HG03045 (cell line): Measurements from ENCODE around the gene COL8A2.

Experiments
- ATAC-seq: cut with Tn5 transposase; IDR thresholded peaks from one replicate; pipeline ENCODE4 v1.9.1; 2021; ENCODE audit warnings: mild to moderate bottlenecking, moderate library complexity; ENCODE audit not compliant: unreplicated experiment

Gene COL8A2

GRCh38 chr1:36115931-36116330, 9.1 kb downstream of the COL8A2 start:
- no peak for ATAC-seq

- no peak for ATAC-seq
Measured at GRCh38 chr1:36115200-36115669, 9.8 kb downstream of the COL8A2 start.

- ATAC-seq, result no peak
Measured at GRCh38 chr1:36114371-36114770, 10.7 kb downstream of the COL8A2 start.

- no peak for ATAC-seq
Measured at GRCh38 chr1:36112823-36113222, 12.2 kb downstream of the COL8A2 start.

GRCh38 chr1:36111151-36111550, 13.9 kb downstream of the COL8A2 start:
- ATAC-seq, result no peak

- ATAC-seq, result no peak
Measured at GRCh38 chr1:36109041-36109679, 15.9 kb downstream of the COL8A2 start.

GRCh38 chr1:36108314-36108713, 16.7 kb downstream of the COL8A2 start:
- ATAC-seq, result no peak

GRCh38 chr1:36107394-36107793, 17.6 kb downstream of the COL8A2 start:
- no peak for ATAC-seq

GRCh38 chr1:36106269-36106668, 18.8 kb downstream of the COL8A2 start:
- ATAC-seq, result no peak

- ATAC-seq, result no peak
Measured at GRCh38 chr1:36101546-36101945, 23.5 kb downstream of the COL8A2 start.

GRCh38 chr1:36100376-36100775, 24.6 kb downstream of the COL8A2 start:
- no peak for ATAC-seq

GRCh38 chr1:36099681-36100341, 25.2 kb downstream of the COL8A2 start:
- ATAC-seq, result no peak

GRCh38 chr1:36098650-36099365, 26.2 kb downstream of the COL8A2 start:
- no peak for ATAC-seq

- ATAC-seq, result no peak
Measured at GRCh38 chr1:36097693-36098585, 27.1 kb downstream of the COL8A2 start.

GRCh38 chr1:36096500-36097432, 28.3 kb downstream of the COL8A2 start:
- no peak for ATAC-seq

GRCh38 chr1:36095760-36096405, 29.1 kb downstream of the COL8A2 start:
- no peak for ATAC-seq

GRCh38 chr1:36094621-36095061, 30.4 kb downstream of the COL8A2 start:
- no peak for ATAC-seq

- ATAC-seq, result no peak
Measured at GRCh38 chr1:36093929-36094328, 31.1 kb downstream of the COL8A2 start.

GRCh38 chr1:36093226-36093625, 31.8 kb downstream of the COL8A2 start:
- ATAC-seq, result no peak
